GOT3 (cell line): Measurements from ENCODE around the gene KRT33A.
"Not testable (repeated sequence)": the region's sequence is repeated elsewhere in the genome, so short reads cannot be mapped to it uniquely, and the experiment has no call there.

Experiments
- DNase-seq: peaks from one replicate; lab custom pipeline; 2025; ENCODE audit warnings: mixed read lengths; lab: John Stamatoyannopoulos, UW

The KRT33A gene

DNA sequence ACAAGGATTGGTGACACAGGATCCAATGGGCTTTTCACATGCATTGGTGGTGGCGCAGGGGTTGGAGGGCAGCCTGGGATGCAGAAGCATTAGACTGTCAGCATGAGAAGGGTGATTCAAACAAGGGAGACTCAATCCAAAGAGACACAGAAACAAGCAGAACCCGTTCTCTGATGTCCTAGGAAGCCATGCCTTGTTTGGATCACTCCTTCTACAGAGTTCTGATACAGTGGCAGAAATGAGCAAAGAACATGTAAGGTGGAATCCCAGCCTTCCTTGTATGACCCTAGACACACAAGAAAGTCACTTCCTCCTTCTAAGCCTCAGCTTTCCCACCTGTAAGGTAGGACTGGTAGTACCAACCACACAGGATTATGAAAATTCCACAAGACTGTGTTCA is 13.3 kb upstream of the KRT33A start:
- DNase-seq: no peak

DNA sequence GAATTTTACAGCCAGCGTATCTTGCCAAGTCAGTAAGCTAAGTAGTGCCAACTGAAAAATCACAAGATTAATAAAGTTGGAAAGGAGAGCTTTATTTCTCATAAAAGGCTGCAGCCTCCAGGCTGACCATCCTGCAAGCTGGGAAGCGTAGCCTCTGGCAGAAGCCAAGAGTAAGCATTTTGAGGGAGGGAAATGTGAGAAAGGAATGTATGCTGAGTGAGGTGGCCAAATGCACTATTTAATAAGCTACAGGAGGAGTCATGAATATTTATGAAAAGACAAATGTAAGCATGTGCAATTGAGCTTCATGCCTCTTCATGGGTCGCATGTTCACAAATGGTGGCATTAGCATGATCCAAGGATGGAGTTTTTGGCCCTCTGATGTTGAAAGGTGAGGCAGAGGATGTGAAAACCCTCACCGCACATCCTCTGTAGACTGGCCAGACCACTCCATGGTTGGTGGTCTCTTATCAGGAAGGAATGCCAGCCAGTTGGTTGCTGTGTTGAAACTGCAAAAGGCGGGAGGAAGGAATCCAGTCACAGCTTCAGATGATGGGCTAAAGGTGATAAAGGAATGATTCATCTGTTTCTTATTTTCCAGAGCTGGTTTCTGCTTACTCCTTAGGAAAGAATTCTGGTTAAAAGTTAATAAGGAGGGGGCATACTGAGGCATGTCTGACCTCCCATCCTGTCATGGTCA is 9.8 kb upstream of the KRT33A start:
- DNase-seq: no peak

DNA sequence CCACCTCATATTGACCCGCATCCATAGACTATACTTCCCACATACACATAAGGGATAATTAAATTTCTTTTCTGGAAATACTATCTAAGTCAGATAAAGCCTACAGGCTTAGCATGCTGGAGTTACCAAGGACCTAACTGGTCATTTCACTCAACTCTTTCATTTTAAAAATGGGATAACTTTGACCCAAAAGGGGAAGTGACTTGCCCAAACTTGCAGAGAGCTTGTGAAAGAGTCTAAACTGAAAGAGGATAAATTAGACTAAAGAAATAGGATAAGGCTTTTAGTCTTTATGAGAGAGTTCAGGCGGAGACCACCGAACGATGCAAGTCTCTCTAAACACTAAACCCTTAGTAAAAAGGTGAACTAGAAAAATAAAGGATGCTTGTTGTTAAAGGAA is 3.9 kb upstream of the KRT33A start:
- no peak for DNase-seq

DNA sequence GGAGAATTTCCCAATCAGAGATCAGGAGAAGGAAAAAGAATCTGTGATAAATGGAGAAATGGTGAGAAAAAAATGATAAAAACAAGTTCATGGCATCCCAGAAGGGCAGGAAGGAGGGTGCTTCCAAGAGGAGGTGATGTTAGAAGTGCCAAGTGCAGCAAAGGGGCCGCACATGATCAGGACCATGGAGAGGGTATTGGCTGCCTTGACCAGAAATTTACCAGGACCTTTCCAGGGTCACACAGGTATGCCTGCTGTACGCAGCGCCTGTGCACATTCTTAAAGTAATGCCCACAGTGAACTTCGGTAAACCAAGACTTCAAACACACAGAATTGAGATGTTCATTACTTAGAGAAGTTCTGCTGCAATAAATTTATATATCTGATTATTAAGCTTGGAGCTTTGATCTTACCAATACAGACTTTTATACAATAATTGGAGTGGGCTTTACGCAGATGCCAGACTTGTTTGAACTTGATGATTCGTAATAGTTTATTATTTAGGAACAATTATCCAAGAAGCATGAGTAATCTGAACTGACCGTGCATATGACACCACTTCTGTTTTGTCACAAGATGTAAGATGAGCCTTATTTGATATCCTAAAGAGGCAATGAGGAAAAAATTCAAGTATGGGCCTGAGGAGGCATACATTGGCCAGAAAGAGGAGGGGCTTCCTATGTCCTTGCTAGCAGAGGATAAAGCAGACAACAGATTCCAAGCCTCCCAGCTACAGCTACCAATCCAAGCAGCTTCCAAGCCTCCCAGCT is 2.2 kb upstream of the KRT33A start:
- DNase-seq: no peak

DNA sequence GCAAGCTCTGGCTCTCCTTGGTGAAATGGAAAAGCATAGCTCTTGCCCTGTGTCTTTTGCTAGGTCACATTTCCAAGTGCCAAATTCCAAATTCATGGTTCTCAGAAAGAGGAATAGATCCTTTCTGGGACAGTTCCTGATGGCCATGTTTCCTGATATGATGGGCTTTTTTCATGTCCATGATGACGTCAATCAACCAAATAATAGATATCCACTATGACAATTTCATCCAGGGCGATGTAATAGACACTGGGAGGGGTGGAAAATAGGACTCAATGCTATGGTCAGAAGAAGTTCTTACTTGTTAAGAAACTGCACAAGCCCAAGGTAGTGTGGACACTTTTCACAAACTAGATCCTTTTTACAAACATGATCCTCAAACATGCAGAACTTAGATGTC is 549 bp upstream of the KRT33A start:
- no peak for DNase-seq

DNA sequence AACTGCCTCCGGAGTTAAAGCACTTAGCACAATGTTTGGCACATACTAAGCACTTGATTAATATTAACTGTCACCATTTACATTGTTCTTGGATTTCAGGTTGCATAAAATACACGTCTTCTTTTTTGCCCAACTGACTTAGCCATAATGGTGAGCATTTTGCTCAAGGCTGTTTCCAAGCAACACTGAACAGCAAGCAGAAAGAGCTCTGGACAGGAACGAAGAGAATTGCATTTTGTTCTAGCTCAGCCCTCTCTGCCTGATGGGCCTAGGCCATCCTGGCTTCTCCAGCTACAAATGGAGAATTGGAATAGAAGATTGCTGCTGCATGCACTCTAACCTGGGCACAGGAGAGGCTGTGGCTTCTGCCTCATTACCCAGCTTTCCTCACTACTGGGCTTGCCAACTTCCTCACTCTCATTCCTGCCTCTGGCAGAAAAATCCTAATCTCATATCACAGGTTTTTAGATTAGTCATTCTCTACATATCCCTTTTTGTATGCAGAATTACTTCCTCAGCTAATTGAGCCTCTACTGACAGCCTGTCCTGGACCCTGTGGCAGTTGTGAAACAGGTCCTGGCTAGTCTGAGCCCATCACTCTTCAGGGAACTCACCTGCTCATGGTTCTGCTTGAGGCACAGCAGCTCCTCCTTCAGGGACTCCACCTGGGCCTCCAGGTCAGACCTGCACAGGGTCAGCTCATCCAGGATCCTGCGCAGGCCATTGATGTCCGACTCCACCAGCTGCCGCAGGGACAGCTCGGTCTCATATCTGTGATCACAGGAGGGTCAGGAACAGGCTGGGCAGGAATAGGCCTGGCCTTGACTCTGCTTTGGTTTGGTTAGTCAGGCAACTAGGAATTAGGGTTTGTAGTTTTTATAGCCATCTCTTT is 2.5 kb downstream of the KRT33A start:
- no peak for DNase-seq

DNA sequence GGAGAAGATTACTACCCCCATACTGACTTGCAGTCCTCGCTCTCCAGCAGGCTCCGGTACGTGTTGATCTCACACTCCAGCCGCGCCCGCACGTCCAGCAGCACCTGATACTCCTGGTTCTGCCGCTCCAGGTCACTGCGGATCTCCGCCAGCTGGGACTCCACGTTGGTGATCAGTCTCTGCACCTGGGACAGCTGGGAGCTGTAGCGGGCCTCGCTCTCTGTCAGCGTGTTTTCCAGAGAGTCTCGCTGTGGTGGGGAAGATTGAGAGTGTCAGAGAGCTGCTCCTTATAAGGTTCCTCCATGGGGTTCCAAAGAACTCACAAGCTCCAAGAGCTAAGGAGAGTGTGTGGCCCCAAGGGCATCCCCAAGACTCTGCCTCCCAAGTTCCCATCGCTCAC is 4.2 kb downstream of the KRT33A start:
- DNase-seq: not testable (repeated sequence)

DNA sequence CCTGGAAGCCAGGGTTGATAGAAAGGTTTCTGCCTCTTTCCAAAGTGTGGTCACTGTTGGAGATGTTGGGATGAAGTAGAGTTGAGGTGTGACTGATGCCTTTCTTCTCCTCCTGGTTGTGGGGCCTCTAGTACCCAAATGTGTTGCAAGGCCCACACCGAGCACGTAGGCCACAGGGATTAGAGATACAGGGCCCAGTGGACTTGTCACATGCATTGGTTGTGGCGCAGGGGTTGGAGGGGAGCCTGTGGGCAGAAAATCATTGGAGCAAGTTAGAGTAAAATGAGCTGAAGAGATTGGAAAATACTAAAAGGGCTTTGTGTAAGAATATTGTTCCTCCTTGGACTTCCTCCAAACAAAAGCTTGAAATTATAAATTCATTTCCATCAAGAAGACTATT is 4.6 kb downstream of the KRT33A start:
- DNase-seq: no peak

DNA sequence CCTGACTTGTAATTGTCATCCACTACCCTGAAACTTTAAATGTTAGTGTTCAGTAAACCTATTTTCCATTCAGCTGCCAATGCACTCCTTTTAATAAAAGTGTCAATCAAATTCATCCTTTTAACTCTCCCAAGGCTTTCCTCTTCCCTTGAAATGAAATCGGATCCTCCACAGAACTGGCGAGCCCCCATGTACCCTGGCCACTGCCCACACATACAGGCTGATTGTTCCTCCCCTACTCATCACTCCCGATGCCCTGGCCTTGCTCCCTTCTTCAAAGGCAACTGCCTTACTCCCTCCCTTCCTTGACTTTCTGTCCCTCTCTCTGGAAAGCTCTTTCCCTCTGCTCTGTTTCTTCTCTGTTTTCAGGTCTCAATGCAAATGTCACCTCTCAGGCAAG is 7.6 kb downstream of the KRT33A start:
- DNase-seq: no peak

DNA sequence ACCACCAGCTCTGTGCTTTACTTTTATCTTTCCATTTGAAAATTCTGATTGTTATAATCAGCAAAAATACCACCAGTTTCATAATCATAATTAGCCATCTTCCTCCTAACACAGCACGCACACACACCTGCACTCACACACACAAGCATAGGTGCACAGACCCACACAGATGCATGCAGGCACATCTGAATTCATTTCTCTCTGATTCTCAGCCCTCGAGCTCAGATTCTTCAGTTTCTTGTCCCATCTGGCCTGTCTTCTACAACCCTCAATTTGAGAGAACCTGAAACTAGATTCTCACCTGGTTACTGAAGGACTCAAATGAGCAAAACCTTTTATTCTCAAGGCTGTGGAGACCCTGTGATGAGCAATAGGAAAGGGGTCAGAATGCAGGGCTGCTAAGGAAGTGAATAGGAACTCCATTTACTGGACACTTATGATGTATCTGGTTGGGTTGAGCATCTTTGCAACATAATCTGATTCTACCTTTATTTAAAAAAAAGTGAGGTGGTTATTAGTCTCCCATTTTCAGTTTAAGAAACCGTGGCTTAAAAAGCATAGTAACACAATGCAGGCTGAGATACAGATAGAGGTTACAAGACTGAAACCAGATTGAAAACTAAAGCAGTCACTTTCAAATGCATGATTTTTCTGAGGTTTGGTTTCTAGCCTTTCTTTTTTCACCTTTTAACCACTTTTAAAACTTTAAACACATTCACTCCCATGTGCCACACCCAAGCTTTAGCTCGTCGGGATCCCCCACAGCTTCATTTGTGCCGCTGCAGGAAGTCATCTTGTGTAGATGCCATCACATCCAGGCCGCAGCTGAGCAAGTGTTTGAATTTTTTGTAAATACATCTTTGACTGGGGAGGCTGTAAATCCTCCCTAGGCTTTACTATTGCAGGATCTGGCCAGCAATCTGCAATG is 9.4 kb downstream of the KRT33A start:
- DNase-seq: no peak

DNA sequence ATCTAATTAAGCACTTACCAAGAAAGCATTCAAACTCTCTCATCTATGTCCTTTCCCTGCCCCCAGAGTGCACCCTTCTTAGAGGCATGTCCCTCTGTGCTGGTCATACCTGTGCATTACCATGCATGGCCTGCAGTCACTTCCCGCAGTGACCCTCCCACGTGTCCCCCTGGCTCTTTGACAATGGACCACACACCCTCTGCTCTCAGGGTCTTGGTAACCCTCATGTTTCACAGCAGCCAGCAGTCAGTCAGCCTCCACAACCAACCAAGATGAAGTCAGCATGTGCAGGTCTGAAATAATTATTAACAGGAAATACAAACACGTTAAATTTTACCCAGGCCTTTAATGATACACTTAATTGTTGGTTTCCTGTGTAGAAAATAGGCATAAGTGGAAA is 10.1 kb downstream of the KRT33A start:
- no peak for DNase-seq

DNA sequence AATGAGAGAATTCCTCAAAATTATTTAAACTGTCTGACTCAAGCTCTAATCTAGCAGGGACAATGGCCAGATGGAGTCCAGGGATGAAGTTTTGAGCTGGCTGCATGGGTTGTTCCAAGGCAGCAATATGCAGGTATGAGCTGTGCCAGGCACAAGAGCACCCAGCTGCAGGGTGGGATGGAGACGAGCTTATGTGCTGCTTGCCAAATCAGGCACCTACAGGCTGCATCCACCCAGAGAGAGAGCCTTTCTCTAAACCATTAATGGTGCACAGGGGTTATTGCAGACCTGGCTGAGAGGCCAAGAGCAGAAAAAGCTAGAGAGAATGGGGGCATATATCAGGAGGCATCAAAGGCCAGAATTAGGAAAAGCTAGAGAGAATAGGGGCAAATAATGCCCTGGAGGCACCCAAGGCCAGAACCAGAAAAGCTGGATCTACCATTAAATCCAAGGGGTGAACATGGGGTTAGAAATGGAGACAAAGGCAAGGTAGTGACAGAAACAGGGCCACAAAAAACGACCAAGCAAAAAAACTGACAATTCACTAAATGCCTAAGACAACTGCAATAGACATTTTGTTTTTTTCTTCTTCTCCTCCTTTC is 11.0 kb downstream of the KRT33A start:
- no peak for DNase-seq

DNA sequence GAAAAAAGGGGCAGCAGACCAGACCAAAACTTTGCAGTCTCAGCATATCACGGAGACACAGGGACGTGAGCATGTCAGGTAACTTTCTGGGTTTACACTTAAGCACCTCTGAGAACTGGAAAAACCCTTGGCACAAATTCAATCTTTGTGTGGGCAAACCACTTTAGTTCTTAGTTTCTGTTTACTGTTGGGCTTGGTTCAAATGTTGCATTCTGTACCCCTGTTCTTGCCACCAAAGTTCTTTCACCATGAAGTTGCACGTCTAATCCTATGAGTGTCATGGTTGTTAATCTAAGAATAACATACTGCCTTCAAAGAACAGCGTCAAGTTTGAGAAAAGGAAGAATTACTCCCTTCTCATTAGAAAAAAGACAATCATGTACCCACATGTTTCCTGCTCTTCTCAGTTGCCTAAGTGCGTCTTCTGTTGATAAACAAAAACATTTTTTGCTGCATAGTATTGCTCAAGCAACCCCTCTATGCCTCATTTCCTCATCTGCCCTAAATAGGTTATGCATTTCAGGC is 11.6 kb downstream of the KRT33A start:
- no peak for DNase-seq

DNA sequence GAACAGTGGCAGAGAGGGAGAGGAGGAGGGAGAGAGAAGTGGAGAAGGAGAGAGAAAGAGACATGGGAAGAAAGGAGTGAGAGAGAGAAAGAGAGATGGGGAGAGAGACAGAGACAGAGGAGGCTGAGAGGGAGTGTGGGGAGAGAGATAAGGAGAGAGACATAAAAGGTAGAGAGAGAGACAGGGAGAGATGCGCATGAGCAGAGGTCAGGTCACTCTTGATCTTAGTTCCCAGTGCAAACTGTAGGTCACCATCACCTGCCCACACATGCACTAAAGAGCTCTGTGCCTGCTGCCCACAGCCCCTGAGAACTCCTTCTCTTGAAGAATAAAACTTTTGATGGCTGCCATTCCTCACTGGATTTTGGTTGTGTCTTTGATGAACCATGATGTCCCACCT is 14.9 kb downstream of the KRT33A start:
- no peak for DNase-seq

DNA sequence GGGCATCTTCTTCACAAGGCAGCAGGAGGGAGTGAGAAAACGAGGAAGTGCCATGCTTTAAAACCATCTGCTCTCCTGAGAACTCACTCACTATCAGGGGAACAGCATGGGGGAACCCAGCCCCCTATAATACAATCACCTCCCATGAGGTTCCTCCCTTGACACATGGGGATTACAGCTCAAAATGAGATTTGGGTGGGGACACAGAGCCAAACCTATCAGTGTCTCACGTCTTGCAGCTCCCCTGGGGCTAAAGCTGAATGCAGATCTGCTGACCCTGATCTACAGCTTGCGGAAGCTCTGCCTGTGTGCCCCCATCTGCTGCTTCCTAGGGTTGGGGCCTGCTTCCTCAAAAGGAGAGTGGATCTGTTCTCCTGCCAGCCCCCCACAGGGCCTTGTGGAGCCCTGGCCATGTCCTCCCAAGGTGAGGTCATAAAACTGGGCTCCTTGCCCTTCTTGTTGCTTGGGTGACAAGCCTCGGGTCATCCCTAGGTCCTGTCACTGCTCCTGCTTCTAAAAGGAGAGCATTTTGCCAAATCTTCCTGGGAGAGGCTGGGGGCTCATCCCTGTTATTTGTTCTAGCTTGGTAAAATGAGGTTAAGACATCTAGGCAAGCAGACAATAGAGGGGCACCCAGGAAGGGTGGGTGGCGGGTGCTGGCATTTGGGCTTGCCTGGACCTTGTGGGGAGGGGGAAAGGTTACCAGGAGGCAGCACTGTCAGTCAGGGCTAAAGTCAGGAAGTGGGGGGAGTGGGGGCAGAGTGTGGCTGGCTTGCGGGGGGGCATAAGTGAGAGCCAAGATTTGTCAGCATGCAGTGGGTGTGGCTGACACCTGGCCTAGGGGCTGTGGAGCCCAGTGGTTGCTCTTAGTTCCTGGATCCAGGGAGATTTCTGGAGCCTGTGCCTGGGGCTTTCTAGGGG is 16.0 kb downstream of the KRT33A start:
- no peak for DNase-seq

DNA sequence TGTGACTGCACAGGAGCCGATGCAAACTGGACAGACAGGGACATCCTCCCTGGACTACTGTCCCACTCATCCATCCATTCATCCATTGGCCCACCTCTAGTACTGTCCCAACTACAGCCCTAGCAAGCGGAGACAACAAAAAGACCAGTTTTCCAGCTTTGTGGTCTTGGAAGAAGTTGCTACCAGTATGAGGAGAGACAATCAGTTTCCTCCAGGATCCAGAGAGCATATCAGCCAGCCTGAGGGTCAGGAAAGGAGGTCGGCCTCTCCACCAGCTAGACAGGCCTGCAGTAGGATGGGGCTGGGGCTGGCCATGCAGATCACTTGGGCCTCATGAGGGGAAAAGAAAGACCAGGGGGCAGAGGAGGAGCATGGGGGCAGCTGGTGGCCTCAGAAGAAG is 16.8 kb downstream of the KRT33A start:
- DNase-seq: no peak

DNA sequence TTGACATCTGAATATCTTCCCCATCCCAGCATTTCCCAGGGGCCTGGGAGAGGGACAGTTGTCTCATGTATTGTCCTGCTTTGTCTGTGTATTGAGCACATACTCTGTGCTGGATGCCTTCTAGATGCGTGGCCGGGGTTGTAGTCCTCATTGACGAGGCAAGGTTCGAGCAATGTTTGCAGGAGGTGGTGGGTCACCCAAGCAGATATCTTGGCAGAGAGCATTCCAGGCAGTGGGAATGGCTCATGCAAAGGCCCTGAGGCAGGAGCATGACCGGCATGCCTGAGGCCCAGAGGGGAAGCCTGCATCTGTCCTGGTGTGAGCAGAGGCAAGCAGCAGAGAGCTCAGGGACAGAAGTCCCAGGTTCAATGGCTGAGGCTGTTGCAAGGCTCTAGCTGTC is 17.5 kb downstream of the KRT33A start:
- DNase-seq: no peak

DNA sequence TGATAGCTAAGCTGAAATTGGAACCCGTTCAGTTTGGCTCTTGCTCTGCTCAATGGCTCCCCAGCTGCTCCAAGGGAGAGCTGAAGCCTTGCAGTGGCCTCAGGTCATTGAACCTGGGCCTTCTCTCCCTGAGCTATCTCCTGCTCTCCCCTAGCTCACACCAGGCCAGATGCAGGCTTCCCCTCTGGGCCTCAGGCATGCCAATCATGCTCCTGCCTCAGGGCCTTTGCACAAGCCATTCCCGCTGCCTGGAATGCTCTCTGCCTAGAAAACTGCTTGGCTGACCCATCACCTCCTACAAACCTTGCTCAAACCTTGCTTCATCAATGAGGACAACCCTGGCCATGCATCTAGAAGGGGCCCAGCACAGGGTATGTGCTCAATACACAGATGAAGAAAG is 18.4 kb downstream of the KRT33A start:
- DNase-seq: no peak

DNA sequence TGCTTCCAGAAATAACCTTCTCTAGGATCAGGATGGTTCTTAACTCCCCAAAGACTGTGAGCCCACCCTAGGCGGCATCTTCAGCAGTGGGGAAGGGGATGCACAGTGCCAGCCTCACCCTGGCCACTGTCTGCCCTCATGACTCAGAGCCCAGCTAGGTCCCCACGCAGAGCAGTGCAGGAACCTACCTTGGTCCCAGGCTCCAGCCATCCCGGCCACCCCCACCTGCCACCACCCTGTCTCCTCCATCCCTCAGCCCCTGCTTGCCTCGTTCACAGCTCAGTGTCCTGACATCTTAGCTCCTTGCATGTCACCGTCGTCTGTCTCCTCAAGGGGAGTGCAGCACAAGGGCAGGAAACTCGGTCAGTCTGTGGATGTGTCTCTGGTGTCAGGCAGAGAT is 19.0 kb downstream of the KRT33A start:
- no peak for DNase-seq
